GM12892 (cell line): ENCODE data around the gene DELE1.

Experiments
- POLR2A ChIP-seq: IDR thresholded peaks from 2 replicates; pipeline ENCODE4 v1.6.1; 2011; ENCODE audit warnings: low read depth, low read length, control low read depth
- POLR2AphosphoS5 ChIP-seq: IDR thresholded peaks from 2 replicates; pipeline ENCODE4 v1.6.1; 2011; ENCODE audit warnings: low read depth, low read length, control low read depth
- TAF1 ChIP-seq: IDR thresholded peaks from 2 replicates; pipeline ENCODE4 v1.6.1; 2011; ENCODE audit warnings: low read depth, mild to moderate bottlenecking, control low read depth, low read length, borderline replicate concordance

- TF ChIP-seq POLR2A (no peak), POLR2AphosphoS5 (no peak), TAF1 (no peak)
Measured at GRCh38 chr5:141960449-141961323, 37.0 kb downstream of the DELE1 start.
